Tibial nerve (tissue), 3 donors: ENCODE measurements around the gene SEMA5A.

Experiments used
- POLR2A ChIP-seq, 2 donors: fragments of 450-650 bp; IDR thresholded peaks; one replicate each; pipeline ENCODE4 v1.6.1; 2017; ENCODE audit warnings: antibody characterized with exemption in 2 of 2, mild to moderate bottlenecking in 2 of 2, moderate library complexity in 2 of 2
- TF ChIP-seq, protein P1 (sequence below), 5 experiments: fragments of 200-600 bp in 3 of 5; fragments of 450-650 bp in 2 of 5; sonication (generic) in 3 of 5; IDR thresholded peaks; one replicate each; pipeline ENCODE4 v1.5.1; 2016 to 2019; ENCODE audit warnings: antibody characterized with exemption in 5 of 5, mild to moderate bottlenecking in 3 of 5, moderate library complexity in 2 of 5

DNA sequence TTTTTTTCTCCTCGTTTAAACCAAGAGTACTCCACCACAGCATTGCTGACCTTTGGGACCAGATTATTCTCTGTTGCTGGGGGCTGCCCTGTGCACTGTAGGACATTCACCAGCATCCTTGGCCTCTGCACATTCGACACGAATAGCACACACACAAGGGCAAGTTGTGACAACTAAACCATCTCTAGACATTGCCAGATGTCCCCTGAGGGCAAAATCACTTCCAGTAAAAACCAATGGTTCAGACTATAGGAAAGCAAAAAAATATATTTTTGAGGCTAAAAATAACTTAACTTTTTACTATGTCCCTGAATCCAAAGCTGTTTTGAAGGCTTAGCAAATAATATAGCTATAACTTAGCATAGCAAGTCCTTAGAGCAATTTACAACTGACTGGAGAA lies 65.9 kb downstream of the SEMA5A start:
- TF ChIP-seq, protein P1, sequence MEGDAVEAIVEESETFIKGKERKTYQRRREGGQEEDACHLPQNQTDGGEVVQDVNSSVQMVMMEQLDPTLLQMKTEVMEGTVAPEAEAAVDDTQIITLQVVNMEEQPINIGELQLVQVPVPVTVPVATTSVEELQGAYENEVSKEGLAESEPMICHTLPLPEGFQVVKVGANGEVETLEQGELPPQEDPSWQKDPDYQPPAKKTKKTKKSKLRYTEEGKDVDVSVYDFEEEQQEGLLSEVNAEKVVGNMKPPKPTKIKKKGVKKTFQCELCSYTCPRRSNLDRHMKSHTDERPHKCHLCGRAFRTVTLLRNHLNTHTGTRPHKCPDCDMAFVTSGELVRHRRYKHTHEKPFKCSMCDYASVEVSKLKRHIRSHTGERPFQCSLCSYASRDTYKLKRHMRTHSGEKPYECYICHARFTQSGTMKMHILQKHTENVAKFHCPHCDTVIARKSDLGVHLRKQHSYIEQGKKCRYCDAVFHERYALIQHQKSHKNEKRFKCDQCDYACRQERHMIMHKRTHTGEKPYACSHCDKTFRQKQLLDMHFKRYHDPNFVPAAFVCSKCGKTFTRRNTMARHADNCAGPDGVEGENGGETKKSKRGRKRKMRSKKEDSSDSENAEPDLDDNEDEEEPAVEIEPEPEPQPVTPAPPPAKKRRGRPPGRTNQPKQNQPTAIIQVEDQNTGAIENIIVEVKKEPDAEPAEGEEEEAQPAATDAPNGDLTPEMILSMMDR (IDR thresholded peaks at IDR 0.05): no peak
- TF ChIP-seq POLR2A (IDR thresholded peaks at IDR 0.05): no peak
